ENCODE measurements around the gene AMMECR1. TPM values are rescaled to one million over a fixed set of nuclear protein-coding genes. Genes with fewer than 3 reads are reported as not detected.

AMMECR1 gene
- polyA plus RNA-seq, 1 donor from 2014 or later = 3.7 TPM

GRCh38 chrX:110167952-110168451, 149.9 kb downstream of the AMMECR1 start:
- Histone ChIP-seq H3K79me2 (replicated peaks; ENCODE audit: insufficient read depth, low read length) (no peaks in the 10 kb centered on the region), H3K36me3 (ENCODE audit: insufficient read depth, low read length) (no peaks in the 10 kb centered on the region), H2AFZ (ENCODE audit: low read depth, low read length) (no peak overlapping the region), H3K9me2 (ENCODE audit: insufficient read depth, low read length) (no peaks in the 10 kb centered on the region), H3F3A (ENCODE audit: insufficient read depth, low read length, poor library complexity, severe bottlenecking) (no peaks in the 10 kb centered on the region), H3K9ac (ENCODE audit: low read length) (no peak overlapping the region), H3K4me3 (ENCODE audit: low read length) (no peak overlapping the region), H3K9me3 (ENCODE audit: low read length) (no peaks in the 10 kb centered on the region), H4K20me1 (ENCODE audit: insufficient read depth) (no peaks in the 10 kb centered on the region), H3K27ac (ENCODE audit: low read length) (no peak overlapping the region), H3K27me3 (ENCODE audit: insufficient read depth, low read depth, low read length) (no peaks in the 10 kb centered on the region), H3K4me2 (ENCODE audit: low read length) (no peak overlapping the region)
- TF ChIP-seq RAD21 (conservative IDR thresholded peaks at IDR 0.05) = no peak
- TF ChIP-seq, protein P1, sequence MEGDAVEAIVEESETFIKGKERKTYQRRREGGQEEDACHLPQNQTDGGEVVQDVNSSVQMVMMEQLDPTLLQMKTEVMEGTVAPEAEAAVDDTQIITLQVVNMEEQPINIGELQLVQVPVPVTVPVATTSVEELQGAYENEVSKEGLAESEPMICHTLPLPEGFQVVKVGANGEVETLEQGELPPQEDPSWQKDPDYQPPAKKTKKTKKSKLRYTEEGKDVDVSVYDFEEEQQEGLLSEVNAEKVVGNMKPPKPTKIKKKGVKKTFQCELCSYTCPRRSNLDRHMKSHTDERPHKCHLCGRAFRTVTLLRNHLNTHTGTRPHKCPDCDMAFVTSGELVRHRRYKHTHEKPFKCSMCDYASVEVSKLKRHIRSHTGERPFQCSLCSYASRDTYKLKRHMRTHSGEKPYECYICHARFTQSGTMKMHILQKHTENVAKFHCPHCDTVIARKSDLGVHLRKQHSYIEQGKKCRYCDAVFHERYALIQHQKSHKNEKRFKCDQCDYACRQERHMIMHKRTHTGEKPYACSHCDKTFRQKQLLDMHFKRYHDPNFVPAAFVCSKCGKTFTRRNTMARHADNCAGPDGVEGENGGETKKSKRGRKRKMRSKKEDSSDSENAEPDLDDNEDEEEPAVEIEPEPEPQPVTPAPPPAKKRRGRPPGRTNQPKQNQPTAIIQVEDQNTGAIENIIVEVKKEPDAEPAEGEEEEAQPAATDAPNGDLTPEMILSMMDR (IDR thresholded peaks at IDR 0.05; ENCODE audit: poor library complexity, severe bottlenecking) = no peak

GRCh38 chrX:110163488-110163887, 154.4 kb downstream of the AMMECR1 start:
- Histone ChIP-seq H3K9me2 (ENCODE audit: insufficient read depth, low read length) (no peaks in the 10 kb centered on the region), H3K36me3 (ENCODE audit: insufficient read depth, low read length) (no peaks in the 10 kb centered on the region), H2AFZ (ENCODE audit: low read depth, low read length) (no peak overlapping the region), H3K27ac (ENCODE audit: low read length) (no peak overlapping the region), H3K4me2 (ENCODE audit: low read length) (no peak overlapping the region), H4K20me1 (ENCODE audit: insufficient read depth) (no peaks in the 10 kb centered on the region), H3K4me3 (ENCODE audit: low read length) (no peak overlapping the region), H3K79me2 (replicated peaks; ENCODE audit: insufficient read depth, low read length) (no peaks in the 10 kb centered on the region), H3K9me3 (ENCODE audit: low read length) (no peaks in the 10 kb centered on the region), H3K27me3 (ENCODE audit: insufficient read depth, low read depth, low read length) (no peaks in the 10 kb centered on the region), H3F3A (ENCODE audit: insufficient read depth, low read length, poor library complexity, severe bottlenecking) (no peaks in the 10 kb centered on the region), H3K9ac (ENCODE audit: low read length) (no peak overlapping the region)
- no peak for TF ChIP-seq EZH2 (IDR thresholded peaks at IDR 0.05; ENCODE audit: borderline replicate concordance, insufficient read depth, low read length, poor library complexity, severe bottlenecking)
- TF ChIP-seq, protein P1 (IDR thresholded peaks at IDR 0.05; ENCODE audit: poor library complexity, severe bottlenecking) = no peak

DNA sequence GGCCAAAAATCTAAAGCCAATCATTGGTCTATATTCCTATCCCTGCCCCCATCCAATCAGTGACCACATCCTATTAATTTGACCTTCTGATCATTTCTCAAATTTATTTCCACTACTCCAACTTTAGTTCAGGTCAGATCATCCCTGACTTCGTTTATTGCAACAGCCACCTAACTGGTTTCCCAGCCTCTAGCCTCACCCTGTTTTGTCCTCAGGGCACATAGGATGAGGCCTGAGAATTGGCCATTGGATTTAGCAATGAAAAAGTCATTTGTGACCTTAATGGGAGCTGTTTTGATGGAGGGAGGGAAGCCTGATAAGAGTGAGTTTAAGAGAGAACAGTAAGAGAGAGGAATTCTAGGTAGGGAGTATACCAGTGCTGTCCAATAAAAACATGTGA, 155.0 kb downstream of the AMMECR1 start:
- no peaks in the 10 kb centered on the region for H4K20me1 ChIP-seq (ENCODE audit: insufficient read depth)
- no peaks in the 10 kb centered on the region for H3K27me3 ChIP-seq (ENCODE audit: insufficient read depth, low read depth, low read length)
- TF ChIP-seq POLR2AphosphoS5 (IDR thresholded peaks at IDR 0.05) = no peak
- TF ChIP-seq EP300 (conservative IDR thresholded peaks at IDR 0.05; ENCODE audit: poor library complexity, severe bottlenecking) = no peak
- TF ChIP-seq SMC3 (conservative IDR thresholded peaks at IDR 0.05; ENCODE audit: poor library complexity) = no peak
- TF ChIP-seq MXI1 (conservative IDR thresholded peaks at IDR 0.05; ENCODE audit: poor library complexity, severe bottlenecking) = no peak

More for the DNA sequence above, 155.0 kb downstream of the AMMECR1 start:
- Histone ChIP-seq H3K4me3 (ENCODE audit: low read length) (no peak overlapping the region), H3K9me2 (ENCODE audit: insufficient read depth, low read length) (no peaks in the 10 kb centered on the region), H3K9me3 (ENCODE audit: low read length) (no peaks in the 10 kb centered on the region), H3K9ac (ENCODE audit: low read length) (no peak overlapping the region), H3K4me2 (ENCODE audit: low read length) (no peak overlapping the region), H3K79me2 (replicated peaks; ENCODE audit: insufficient read depth, low read length) (no peaks in the 10 kb centered on the region), H3K27ac (ENCODE audit: low read length) (no peak overlapping the region), H2AFZ (ENCODE audit: low read depth, low read length) (no peak overlapping the region), H3F3A (ENCODE audit: insufficient read depth, low read length, poor library complexity, severe bottlenecking) (no peaks in the 10 kb centered on the region), H3K36me3 (ENCODE audit: insufficient read depth, low read length) (no peaks in the 10 kb centered on the region)

Measured in neural cell (in vitro differentiated cells).